ENCODE results near the gene PEA15.

Gene PEA15

GRCh38 chr1:160209321-160210046 lies 4.3 kb downstream of the PEA15 start:
- H3K9me3 Mint-ChIP-seq, result no peaks in the 10 kb centered on the region
- peaks cover 86% of the 10 kb centered on the region for H3K36me3 Mint-ChIP-seq (ENCODE audit: low read depth)
- H3K27me3 Mint-ChIP-seq, result no peaks in the 10 kb centered on the region
- peaks cover 50% of the 10 kb centered on the region for H3K4me1 Mint-ChIP-seq (ENCODE audit: low read depth)
- no peak overlapping the region for H3K4me3 Mint-ChIP-seq
- H3K27ac Mint-ChIP-seq, result peak overlapping the region; percentile 79
- DNase-seq, result no peak

DNA sequence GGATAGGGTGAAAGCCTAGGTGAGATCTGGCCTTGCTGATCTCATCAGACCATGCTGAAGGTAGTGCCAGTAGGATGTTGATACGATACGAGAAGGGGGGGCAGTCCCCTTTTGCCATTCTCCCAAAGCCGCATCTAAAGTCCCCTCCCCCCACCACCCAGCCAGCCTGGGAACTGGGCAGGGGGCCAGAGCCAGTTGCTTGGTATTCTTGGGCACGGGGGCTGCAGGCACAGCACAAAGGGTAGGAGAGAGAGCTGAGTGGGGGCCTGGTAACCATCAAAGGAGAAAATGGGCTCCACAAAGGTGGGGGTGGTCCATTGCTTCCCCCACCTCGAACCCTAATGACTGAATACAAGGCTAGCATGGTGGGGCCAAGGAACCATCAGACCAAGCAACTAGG lies 5.4 kb downstream of the PEA15 start:
- H3K4me1 Mint-ChIP-seq (ENCODE audit: low read depth), result peaks cover 46% of the 10 kb centered on the region
- H3K36me3 Mint-ChIP-seq (ENCODE audit: low read depth), result peaks cover 95% of the 10 kb centered on the region
- no peak overlapping the region for H3K4me3 Mint-ChIP-seq
- no peak for DNase-seq
- H3K9me3 Mint-ChIP-seq, result no peaks in the 10 kb centered on the region
- no peaks in the 10 kb centered on the region for H3K27me3 Mint-ChIP-seq
- peak overlapping the region; percentile 79 for H3K27ac Mint-ChIP-seq

GRCh38 chr1:160211046-160211790 lies 6.0 kb downstream of the PEA15 start:
- Mint-ChIP-seq H3K27me3 (no peaks in the 10 kb centered on the region), H3K27ac (peak overlapping the region; percentile 79), H3K4me1 (ENCODE audit: low read depth) (peaks cover 43% of the 10 kb centered on the region), H3K9me3 (no peaks in the 10 kb centered on the region), H3K36me3 (ENCODE audit: low read depth) (peaks cover 99% of the 10 kb centered on the region), H3K4me3 (no peak overlapping the region)
- no peak for DNase-seq

- no peak for DNase-seq
- H3K9me3 Mint-ChIP-seq, result no peaks in the 10 kb centered on the region
- peak overlapping the region; percentile 42 for H3K27ac Mint-ChIP-seq
- peaks cover 11% of the 10 kb centered on the region for H3K4me1 Mint-ChIP-seq (ENCODE audit: low read depth)
- no peak overlapping the region for H3K4me3 Mint-ChIP-seq
- no peaks in the 10 kb centered on the region for H3K27me3 Mint-ChIP-seq
- H3K36me3 Mint-ChIP-seq (ENCODE audit: low read depth), result peaks cover 98% of the 10 kb centered on the region
These were observed 9.4 kb downstream of the PEA15 start for GRCh38 chr1:160214481-160215140.

GRCh38 chr1:160216301-160216700 lies 11.1 kb downstream of the PEA15 start:
- no peak overlapping the region for H3K4me3 Mint-ChIP-seq
- H3K27ac Mint-ChIP-seq, result peak overlapping the region; percentile 42
- no peak for DNase-seq
- H3K27me3 Mint-ChIP-seq, result no peaks in the 10 kb centered on the region
- H3K36me3 Mint-ChIP-seq (ENCODE audit: low read depth), result peaks cover 98% of the 10 kb centered on the region
- no peaks in the 10 kb centered on the region for H3K4me1 Mint-ChIP-seq (ENCODE audit: low read depth)
- no peaks in the 10 kb centered on the region for H3K9me3 Mint-ChIP-seq

DNA sequence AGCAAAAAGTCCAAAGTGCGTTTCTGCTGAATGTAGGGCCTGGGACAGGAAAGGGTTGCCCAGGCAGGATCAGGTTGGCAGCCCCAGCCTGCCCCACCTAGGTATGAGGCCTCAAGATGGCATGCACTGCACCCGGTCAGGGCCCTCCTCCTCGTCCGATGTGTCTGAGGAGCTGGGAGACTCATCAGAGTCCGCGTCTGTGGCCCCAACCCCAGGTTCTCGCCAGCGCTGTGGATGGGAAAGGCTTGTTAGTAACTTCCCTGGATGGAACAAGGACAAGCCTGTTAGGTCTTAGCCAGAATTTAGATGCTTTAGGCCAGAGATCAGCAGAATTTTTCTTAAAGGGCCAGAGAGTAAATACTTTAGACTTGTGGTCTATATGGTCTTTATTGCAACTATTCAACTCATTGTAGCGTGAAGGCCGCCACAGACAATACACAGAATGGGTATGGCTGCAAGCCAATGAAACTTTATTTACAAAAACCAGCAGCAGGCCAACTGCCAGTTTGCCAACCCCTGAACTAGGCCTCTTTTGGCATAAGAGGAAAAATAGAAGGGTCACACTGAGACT lies 12.4 kb downstream of the PEA15 start:
- H3K4me3 Mint-ChIP-seq, result no peak overlapping the region
- peaks cover 98% of the 10 kb centered on the region for H3K36me3 Mint-ChIP-seq (ENCODE audit: low read depth)
- no peak for DNase-seq
- H3K9me3 Mint-ChIP-seq, result no peaks in the 10 kb centered on the region
- no peaks in the 10 kb centered on the region for H3K4me1 Mint-ChIP-seq (ENCODE audit: low read depth)
- H3K27ac Mint-ChIP-seq, result peak overlapping the region; percentile 68
- H3K27me3 Mint-ChIP-seq, result no peaks in the 10 kb centered on the region

DNA sequence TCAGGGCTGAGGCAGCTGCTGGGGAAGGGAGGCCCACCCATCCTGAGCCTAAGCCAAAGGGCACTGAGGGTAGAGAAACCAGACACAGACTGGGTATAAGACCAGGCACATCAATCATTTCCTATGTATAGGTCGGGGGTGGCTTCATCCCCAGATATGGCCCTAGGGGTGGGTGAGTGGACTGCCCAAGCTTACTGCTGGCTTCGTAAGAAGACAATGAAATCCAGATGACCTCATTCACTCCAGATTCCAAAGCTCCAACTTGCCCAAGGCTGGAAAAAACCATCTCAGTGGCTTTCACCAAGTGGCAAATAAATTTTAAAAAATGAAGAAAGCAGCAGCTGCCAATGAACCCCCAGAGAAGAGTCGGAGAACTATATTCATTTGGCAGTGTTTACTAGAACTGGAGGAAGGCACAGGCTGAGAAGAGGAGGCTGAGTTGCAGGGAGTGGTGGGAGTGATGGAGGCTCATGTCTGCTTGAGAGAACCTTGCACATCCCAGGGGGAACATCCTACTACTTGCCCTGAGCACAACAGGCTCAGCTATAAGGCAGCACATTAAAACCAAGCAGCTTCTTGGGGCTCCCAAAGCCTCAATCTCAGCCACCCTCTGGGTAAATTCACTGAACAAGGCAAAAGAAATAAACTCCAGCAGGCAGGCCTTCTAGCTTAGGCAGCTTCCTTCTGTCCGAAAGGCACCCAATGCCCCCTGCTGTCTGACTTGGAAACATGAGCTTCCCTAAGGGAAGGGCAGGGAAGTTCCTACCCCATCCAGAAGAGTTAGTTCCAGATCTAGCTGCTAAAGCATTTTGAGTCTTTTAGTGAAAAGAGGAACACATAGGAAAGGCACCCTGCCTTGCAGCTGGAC lies 14.1 kb downstream of the PEA15 start:
- Mint-ChIP-seq H3K9me3 (no peaks in the 10 kb centered on the region), H3K27ac (peak overlapping the region; percentile 48), H3K27me3 (no peaks in the 10 kb centered on the region), H3K4me1 (ENCODE audit: low read depth) (no peaks in the 10 kb centered on the region), H3K36me3 (ENCODE audit: low read depth) (peaks cover 98% of the 10 kb centered on the region), H3K4me3 (no peak overlapping the region)
- no peak for DNase-seq

- Mint-ChIP-seq H3K4me1 (ENCODE audit: low read depth) (no peaks in the 10 kb centered on the region), H3K9me3 (no peaks in the 10 kb centered on the region), H3K4me3 (no peak overlapping the region), H3K36me3 (ENCODE audit: low read depth) (peaks cover 91% of the 10 kb centered on the region), H3K27me3 (no peaks in the 10 kb centered on the region), H3K27ac (peak overlapping the region; percentile 24)
- DNase-seq, result no peak
These were observed 15.1 kb downstream of the PEA15 start for GRCh38 chr1:160220301-160220700.

DNA sequence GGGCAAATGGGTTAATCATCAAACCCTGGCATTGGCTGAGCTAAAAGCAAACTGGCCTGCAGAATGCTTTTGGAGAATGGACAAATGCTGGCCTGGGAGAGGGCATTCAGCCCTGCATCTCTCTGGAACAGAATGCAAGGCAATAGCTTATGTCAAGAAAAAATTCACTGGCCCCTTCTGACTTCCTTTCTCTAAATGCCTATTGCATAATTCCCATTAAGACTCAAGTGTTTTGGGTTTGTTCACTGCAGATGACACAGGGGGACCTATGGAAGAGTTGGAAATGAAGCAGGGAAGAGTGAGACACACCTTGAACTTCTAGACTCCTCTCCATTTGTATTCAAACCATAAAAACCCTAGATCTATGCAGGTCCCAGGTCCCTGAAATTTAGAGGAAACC lies 15.9 kb downstream of the PEA15 start:
- DNase-seq, result no peak
- Mint-ChIP-seq H3K36me3 (ENCODE audit: low read depth) (peaks cover 83% of the 10 kb centered on the region), H3K4me3 (no peak overlapping the region), H3K27ac (no peak overlapping the region), H3K9me3 (no peaks in the 10 kb centered on the region), H3K4me1 (ENCODE audit: low read depth) (no peaks in the 10 kb centered on the region), H3K27me3 (no peaks in the 10 kb centered on the region)

DNA sequence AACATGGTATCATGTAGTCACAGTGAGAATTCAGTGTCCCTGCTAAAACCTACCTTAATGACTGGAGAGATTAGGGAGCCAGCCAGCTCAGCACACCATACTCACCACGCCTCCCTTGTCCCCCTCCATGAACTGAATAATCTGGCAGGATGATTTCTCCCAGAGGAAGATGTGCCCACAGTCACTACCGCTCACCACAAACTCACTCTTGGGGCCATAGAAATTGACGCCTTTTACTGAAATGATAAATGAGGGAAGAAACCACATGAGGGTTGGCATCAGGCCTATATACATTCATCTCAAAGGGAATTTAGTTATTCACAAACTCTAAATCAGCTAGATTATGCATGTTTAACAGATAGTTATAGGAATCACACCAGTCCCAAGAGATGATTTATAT lies 17.4 kb downstream of the PEA15 start:
- Mint-ChIP-seq H3K4me1 (ENCODE audit: low read depth) (no peaks in the 10 kb centered on the region), H3K36me3 (ENCODE audit: low read depth) (peaks cover 70% of the 10 kb centered on the region)

DNA sequence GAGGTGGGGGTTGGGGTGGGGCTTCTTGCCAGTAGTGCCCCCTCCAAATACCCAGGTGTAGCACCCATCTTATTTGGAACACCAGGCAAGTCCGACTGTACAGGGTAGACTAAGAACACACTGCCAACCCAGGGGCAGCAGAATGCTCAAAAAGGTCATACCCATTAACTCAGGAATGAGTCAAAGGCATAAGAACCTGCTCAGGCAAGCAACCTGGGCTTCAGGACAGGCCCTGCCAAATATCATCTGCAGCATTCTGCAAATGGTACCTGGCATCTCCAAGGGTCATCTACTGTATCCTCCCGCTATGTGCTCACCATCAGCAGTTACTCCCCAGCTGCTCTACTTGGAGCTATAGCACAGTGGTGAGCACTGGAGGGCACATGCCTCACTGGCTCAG lies 19.4 kb downstream of the PEA15 start:
- no peak overlapping the region for H3K27ac Mint-ChIP-seq
- H3K4me3 Mint-ChIP-seq, result no peak overlapping the region
- DNase-seq, result no peak
- no peaks in the 10 kb centered on the region for H3K4me1 Mint-ChIP-seq (ENCODE audit: low read depth)
- H3K27me3 Mint-ChIP-seq, result no peaks in the 10 kb centered on the region
- H3K9me3 Mint-ChIP-seq, result no peaks in the 10 kb centered on the region
- peaks cover 66% of the 10 kb centered on the region for H3K36me3 Mint-ChIP-seq (ENCODE audit: low read depth)

More for the DNA sequence above, 17.4 kb downstream of the PEA15 start:
- Mint-ChIP-seq H3K27me3 (no peaks in the 10 kb centered on the region), H3K27ac (peak overlapping the region; percentile 23), H3K4me3 (no peak overlapping the region), H3K9me3 (no peaks in the 10 kb centered on the region)
- DNase-seq, result no peak

GRCh38 chr1:160225345-160225744 lies 20.2 kb downstream of the PEA15 start:
- no peak for DNase-seq
- Mint-ChIP-seq H3K27ac (peak overlapping the region; percentile 20), H3K9me3 (no peaks in the 10 kb centered on the region)

DNA sequence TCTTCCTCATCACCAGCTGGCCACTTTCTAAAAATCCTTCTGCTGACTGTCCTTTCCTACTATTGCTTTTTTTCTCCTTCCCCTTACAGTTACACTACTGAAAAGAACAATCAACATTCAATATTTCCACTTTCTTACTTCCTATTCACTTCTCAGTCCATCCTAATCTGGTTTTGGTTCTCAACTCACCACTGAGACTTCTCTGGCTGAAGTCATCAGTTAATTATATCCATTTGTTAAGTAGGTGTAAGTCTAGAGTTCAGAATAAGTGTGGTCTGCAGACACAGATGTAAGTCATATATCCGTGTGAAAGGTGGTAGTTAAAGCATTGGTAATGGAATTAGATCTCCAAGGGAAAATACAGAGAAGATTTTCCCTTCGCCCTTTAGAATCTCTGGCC lies 21.4 kb downstream of the PEA15 start:
- H3K27ac Mint-ChIP-seq, result no peak overlapping the region
- no peaks in the 10 kb centered on the region for H3K27me3 Mint-ChIP-seq
- H3K36me3 Mint-ChIP-seq (ENCODE audit: low read depth), result peaks cover 66% of the 10 kb centered on the region
- no peak for DNase-seq
- H3K4me1 Mint-ChIP-seq (ENCODE audit: low read depth), result no peaks in the 10 kb centered on the region
- H3K4me3 Mint-ChIP-seq, result no peak overlapping the region
- H3K9me3 Mint-ChIP-seq, result no peaks in the 10 kb centered on the region

More at GRCh38 chr1:160225345-160225744, 20.2 kb downstream of the PEA15 start:
- H3K27me3 Mint-ChIP-seq, result no peaks in the 10 kb centered on the region
- no peak overlapping the region for H3K4me3 Mint-ChIP-seq
- H3K36me3 Mint-ChIP-seq (ENCODE audit: low read depth), result peaks cover 66% of the 10 kb centered on the region
- H3K4me1 Mint-ChIP-seq (ENCODE audit: low read depth), result no peaks in the 10 kb centered on the region

DNA sequence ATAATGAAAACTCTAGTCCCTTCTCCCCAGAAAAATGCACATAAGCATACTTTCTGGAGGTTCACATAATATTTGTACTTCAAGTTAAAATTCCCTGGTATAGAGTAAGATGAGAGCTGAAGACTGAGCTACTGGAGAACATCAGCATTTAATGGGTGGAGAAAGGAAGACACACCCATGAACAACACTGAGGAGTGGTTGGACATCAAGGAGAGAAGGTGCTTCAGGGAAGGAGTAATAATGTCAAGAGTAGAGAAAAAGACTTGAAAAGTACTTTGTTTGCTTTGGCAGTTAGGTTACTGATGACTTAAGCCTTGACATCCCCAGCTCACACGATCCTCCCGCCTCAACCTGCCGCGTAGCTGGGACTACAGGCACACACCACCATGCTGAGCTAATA lies 21.9 kb downstream of the PEA15 start:
- Mint-ChIP-seq H3K4me1 (ENCODE audit: low read depth) (no peaks in the 10 kb centered on the region), H3K27ac (no peak overlapping the region), H3K27me3 (no peaks in the 10 kb centered on the region), H3K36me3 (ENCODE audit: low read depth) (peaks cover 66% of the 10 kb centered on the region), H3K4me3 (no peak overlapping the region), H3K9me3 (no peaks in the 10 kb centered on the region)
- no peak for DNase-seq
